ENCODE results near the gene LYPD8.

- no peak for TF ChIP-seq CTCF (IDR thresholded peaks at IDR 0.05; ENCODE audit: insufficient read depth, low read length, poor library complexity, severe bottlenecking)
- no peak for TF ChIP-seq EZH2phosphoT487 (conservative IDR thresholded peaks at IDR 0.05; ENCODE audit: low read length)
Measured at GRCh38 chr1:248775441-248775840, 19.9 kb upstream of the LYPD8 start.
